Measurements from ENCODE around the gene ZNF775. TPM values are rescaled to one million over a fixed set of nuclear protein-coding genes. Genes with fewer than 3 reads are reported as not detected.

The ZNF775 gene
- total and polyA plus RNA-seq, 2 of the 13 experiments (the other 11 are each of a cell fraction or from before 2014, with no cell fraction given): 3.1 to 3.2 TPM

DNA sequence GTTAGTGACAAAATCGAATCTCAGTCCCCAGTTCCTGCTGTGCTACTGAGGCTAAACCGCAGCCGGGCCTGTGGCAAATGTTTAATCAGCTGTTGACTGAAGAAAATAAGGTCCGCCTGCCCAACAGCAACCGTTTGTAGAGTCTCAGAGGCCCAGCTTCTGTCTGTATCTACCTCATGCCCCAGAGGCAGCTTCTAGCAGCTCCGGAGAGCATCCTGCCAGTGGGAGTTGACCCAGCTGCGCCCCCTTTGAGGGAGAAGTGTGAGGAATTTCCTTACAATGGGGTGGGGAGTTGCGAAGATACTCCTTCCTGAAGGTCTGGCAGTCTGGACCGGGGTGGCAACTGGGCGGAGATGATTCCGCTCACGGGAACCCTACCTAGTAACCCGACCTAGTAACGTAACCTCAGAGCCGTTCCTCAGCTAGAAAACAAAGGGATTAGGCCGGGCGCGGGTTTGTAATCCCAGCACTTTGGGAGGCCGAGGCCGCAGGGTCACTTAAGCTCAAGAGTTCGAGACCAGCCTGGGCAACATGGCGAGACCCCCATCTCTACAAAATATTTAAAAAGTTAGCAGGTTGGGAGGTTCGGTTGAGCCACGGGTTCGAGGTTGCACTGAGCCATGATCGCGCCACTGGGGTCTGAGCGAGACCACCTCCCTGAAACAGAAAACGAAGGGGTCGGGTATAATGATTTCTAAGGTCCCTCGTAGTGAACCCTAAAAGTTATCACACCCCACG, 846 bp upstream of the ZNF775 start (continued):
- TF ChIP-seq ZBTB20 (CRISPR knock-in tag; IDR thresholded peaks at IDR 0.05; ENCODE audit: borderline replicate concordance, low read depth): peak; percentile 26; the same call in 1 of the 2 replicates
- TF ChIP-seq ZNF224 (CRISPR knock-in tag; IDR thresholded peaks at IDR 0.05): 0 out of 2 replicates have a peak, but pooled peaks have one; percentile 81
- TF ChIP-seq RFX5 (IDR thresholded peaks at IDR 0.05; ENCODE audit: low read depth, low read length): peak; percentile 71
- peak; percentile 30 for TF ChIP-seq ZNF564 (CRISPR knock-in tag; IDR thresholded peaks at IDR 0.05)
- TF ChIP-seq AHR (CRISPR knock-in tag; IDR thresholded peaks at IDR 0.05): no peak
- no peak; the same call in 1 of the 2 replicates for TF ChIP-seq ZNF749 (CRISPR knock-in tag; IDR thresholded peaks at IDR 0.05; ENCODE audit: borderline replicate concordance)
- TF ChIP-seq ZNF781 (CRISPR knock-in tag; IDR thresholded peaks at IDR 0.05; ENCODE audit: borderline replicate concordance, not compliant biosample characterization): peak; percentile 79
- TF ChIP-seq SP140L (CRISPR knock-in tag; IDR thresholded peaks at IDR 0.05; ENCODE audit: borderline replicate concordance): no peak
- TF ChIP-seq, protein P1, sequence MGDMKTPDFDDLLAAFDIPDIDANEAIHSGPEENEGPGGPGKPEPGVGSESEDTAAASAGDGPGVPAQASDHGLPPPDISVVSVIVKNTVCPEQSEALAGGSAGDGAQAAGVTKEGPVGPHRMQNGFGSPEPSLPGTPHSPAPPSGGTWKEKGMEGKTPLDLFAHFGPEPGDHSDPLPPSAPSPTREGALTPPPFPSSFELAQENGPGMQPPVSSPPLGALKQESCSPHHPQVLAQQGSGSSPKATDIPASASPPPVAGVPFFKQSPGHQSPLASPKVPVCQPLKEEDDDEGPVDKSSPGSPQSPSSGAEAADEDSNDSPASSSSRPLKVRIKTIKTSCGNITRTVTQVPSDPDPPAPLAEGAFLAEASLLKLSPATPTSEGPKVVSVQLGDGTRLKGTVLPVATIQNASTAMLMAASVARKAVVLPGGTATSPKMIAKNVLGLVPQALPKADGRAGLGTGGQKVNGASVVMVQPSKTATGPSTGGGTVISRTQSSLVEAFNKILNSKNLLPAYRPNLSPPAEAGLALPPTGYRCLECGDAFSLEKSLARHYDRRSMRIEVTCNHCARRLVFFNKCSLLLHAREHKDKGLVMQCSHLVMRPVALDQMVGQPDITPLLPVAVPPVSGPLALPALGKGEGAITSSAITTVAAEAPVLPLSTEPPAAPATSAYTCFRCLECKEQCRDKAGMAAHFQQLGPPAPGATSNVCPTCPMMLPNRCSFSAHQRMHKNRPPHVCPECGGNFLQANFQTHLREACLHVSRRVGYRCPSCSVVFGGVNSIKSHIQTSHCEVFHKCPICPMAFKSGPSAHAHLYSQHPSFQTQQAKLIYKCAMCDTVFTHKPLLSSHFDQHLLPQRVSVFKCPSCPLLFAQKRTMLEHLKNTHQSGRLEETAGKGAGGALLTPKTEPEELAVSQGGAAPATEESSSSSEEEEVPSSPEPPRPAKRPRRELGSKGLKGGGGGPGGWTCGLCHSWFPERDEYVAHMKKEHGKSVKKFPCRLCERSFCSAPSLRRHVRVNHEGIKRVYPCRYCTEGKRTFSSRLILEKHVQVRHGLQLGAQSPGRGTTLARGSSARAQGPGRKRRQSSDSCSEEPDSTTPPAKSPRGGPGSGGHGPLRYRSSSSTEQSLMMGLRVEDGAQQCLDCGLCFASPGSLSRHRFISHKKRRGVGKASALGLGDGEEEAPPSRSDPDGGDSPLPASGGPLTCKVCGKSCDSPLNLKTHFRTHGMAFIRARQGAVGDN (CRISPR knock-in tag; IDR thresholded peaks at IDR 0.05): peak; percentile 31; the same call in 1 of the 2 replicates
- no peak; the same call in 1 of the 2 replicates for TF ChIP-seq HOXA5 (CRISPR knock-in tag; IDR thresholded peaks at IDR 0.05)
- TF ChIP-seq RARA (CRISPR knock-in tag; IDR thresholded peaks at IDR 0.05): peak; percentile 57
- TF ChIP-seq, protein P2, sequence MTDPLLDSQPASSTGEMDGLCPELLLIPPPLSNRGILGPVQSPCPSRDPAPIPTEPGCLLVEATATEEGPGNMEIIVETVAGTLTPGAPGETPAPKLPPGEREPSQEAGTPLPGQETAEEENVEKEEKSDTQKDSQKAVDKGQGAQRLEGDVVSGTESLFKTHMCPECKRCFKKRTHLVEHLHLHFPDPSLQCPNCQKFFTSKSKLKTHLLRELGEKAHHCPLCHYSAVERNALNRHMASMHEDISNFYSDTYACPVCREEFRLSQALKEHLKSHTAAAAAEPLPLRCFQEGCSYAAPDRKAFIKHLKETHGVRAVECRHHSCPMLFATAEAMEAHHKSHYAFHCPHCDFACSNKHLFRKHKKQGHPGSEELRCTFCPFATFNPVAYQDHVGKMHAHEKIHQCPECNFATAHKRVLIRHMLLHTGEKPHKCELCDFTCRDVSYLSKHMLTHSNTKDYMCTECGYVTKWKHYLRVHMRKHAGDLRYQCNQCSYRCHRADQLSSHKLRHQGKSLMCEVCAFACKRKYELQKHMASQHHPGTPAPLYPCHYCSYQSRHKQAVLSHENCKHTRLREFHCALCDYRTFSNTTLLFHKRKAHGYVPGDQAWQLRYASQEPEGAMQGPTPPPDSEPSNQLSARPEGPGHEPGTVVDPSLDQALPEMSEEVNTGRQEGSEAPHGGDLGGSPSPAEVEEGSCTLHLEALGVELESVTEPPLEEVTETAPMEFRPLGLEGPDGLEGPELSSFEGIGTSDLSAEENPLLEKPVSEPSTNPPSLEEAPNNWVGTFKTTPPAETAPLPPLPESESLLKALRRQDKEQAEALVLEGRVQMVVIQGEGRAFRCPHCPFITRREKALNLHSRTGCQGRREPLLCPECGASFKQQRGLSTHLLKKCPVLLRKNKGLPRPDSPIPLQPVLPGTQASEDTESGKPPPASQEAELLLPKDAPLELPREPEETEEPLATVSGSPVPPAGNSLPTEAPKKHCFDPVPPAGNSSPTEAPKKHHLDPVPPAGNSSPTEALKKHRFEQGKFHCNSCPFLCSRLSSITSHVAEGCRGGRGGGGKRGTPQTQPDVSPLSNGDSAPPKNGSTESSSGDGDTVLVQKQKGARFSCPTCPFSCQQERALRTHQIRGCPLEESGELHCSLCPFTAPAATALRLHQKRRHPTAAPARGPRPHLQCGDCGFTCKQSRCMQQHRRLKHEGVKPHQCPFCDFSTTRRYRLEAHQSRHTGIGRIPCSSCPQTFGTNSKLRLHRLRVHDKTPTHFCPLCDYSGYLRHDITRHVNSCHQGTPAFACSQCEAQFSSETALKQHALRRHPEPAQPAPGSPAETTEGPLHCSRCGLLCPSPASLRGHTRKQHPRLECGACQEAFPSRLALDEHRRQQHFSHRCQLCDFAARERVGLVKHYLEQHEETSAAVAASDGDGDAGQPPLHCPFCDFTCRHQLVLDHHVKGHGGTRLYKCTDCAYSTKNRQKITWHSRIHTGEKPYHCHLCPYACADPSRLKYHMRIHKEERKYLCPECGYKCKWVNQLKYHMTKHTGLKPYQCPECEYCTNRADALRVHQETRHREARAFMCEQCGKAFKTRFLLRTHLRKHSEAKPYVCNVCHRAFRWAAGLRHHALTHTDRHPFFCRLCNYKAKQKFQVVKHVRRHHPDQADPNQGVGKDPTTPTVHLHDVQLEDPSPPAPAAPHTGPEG (CRISPR knock-in tag; IDR thresholded peaks at IDR 0.05): 0 out of 2 replicates have a peak, but pooled peaks have one; percentile 50
- TF ChIP-seq, protein P3, sequence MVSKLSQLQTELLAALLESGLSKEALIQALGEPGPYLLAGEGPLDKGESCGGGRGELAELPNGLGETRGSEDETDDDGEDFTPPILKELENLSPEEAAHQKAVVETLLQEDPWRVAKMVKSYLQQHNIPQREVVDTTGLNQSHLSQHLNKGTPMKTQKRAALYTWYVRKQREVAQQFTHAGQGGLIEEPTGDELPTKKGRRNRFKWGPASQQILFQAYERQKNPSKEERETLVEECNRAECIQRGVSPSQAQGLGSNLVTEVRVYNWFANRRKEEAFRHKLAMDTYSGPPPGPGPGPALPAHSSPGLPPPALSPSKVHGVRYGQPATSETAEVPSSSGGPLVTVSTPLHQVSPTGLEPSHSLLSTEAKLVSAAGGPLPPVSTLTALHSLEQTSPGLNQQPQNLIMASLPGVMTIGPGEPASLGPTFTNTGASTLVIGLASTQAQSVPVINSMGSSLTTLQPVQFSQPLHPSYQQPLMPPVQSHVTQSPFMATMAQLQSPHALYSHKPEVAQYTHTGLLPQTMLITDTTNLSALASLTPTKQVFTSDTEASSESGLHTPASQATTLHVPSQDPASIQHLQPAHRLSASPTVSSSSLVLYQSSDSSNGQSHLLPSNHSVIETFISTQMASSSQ (IDR thresholded peaks at IDR 0.05; ENCODE audit: low read depth): peak; percentile 61; the same call in 1 of the 2 replicates
- TF ChIP-seq, protein P3 (CRISPR knock-in tag; IDR thresholded peaks at IDR 0.05; ENCODE audit: borderline replicate concordance): peak; percentile 34; the same call in 1 of the 2 replicates
